SK-N-SH (cell line): ENCODE measurements around the gene FAM131A.

Experiments
- ELF1 ChIP-seq: IDR thresholded peaks from 2 replicates; pipeline ENCODE4 v1.4.0; 2012
- EP300 ChIP-seq, 2 experiments: IDR thresholded peaks; 2 replicates each; pipeline versions ENCODE4 v1.4.0 to v1.6.1; 2012; ENCODE audit warnings: borderline replicate concordance in 1 of 2, low read depth in 1 of 2, low read length in 1 of 2
- GABPA ChIP-seq: IDR thresholded peaks from 2 replicates; pipeline ENCODE4 v1.4.0; 2012; ENCODE audit warnings: low read depth, mild to moderate bottlenecking
- GATA2 ChIP-seq: sonication (generic); formaldehyde crosslinking; IDR thresholded peaks from 2 replicates; pipeline ENCODE4 v1.5.0; 2020; ENCODE audit warnings: mild to moderate bottlenecking, missing genetic modification reagents
- NRF1 ChIP-seq: IDR thresholded peaks from 2 replicates; pipeline ENCODE4 v1.6.1; 2012; ENCODE audit warnings: low read depth, mild to moderate bottlenecking, low read length
- POLR2AphosphoS5 ChIP-seq: IDR thresholded peaks from 2 replicates; pipeline ENCODE4 v1.6.1; 2012; ENCODE audit warnings: low read depth, low read length
- SMC3 ChIP-seq: IDR thresholded peaks from 2 replicates; pipeline ENCODE4 v1.6.1; 2012; ENCODE audit warnings: low read depth, low read length, improper control_type of control experiment
- TF ChIP-seq, protein P1 (sequence below): IDR thresholded peaks from 2 replicates; pipeline ENCODE4; 2012
- TF ChIP-seq, protein P2 (sequence below): fragments of 150-350 bp; IDR thresholded peaks from 2 replicates; pipeline ENCODE4 v1.6.1; 2017; ENCODE audit warnings: antibody characterized with exemption, low read length, low read depth, borderline replicate concordance
- TF ChIP-seq, protein P3 (sequence below): fragments of 200-600 bp; sonication (generic); IDR thresholded peaks from 2 replicates; pipeline ENCODE4 v1.6.1; 2017; ENCODE audit warnings: antibody characterized with exemption, mild to moderate bottlenecking, moderate library complexity
- TF ChIP-seq, protein P4 (sequence below): IDR thresholded peaks from 2 replicates; pipeline ENCODE4 v1.6.1; 2012; ENCODE audit warnings: mild to moderate bottlenecking, low read depth, low read length, moderate library complexity

DNA sequence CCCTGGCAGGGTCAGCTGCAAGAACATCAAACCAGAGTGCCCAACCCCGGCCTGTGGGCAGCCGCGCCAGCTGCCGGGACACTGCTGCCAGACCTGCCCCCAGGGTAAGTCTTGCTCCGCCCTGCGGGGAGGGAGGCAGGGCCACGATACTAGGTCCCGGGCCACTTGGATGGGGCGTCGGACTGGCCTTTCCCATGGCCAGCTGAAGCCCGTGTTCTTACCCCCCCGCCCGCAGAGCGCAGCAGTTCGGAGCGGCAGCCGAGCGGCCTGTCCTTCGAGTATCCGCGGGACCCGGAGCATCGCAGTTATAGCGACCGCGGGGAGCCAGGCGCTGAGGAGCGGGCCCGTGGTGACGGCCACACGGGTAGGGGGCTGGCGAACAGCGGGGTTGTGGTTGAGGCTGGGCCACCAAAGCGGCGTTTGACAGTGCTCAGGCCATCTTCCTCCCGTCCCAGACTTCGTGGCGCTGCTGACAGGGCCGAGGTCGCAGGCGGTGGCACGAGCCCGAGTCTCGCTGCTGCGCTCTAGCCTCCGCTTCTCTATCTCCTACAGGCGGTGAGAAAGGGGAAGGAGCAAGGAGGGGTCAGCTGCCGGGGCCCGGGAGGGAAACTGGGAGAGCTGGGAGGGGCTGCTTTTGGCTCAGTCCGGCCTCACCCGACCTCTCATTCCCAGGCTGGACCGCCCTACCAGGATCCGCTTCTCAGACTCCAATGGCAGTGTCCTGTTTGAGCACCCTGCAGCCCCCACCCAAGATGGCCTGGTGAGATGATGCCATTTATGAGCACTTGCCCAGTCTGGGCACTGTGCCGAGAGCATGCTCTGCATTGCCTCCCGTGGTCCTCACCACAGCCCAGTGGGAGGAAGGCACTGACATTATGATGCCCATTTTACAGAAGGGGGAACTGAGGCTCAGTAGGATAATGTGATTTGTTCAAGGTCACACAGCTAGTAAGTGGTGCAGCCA, 44.1 kb downstream of the FAM131A start:
- TF ChIP-seq EP300 (IDR thresholded peaks at IDR 0.05; ENCODE audit: borderline replicate concordance in 1 of 2, low read depth in 1 of 2, low read length in 1 of 2) (no peak), NRF1 (no peak), ELF1 (no peak), POLR2AphosphoS5 (no peak), SMC3 (no peak), GABPA (no peak), GATA2 (CRISPR knock-in tag) (no peak)
- TF ChIP-seq, protein P1, sequence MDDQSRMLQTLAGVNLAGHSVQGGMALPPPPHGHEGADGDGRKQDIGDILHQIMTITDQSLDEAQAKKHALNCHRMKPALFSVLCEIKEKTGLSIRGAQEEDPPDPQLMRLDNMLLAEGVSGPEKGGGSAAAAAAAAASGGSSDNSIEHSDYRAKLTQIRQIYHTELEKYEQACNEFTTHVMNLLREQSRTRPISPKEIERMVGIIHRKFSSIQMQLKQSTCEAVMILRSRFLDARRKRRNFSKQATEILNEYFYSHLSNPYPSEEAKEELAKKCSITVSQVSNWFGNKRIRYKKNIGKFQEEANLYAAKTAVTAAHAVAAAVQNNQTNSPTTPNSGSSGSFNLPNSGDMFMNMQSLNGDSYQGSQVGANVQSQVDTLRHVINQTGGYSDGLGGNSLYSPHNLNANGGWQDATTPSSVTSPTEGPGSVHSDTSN, result no peak
- TF ChIP-seq, protein P2, sequence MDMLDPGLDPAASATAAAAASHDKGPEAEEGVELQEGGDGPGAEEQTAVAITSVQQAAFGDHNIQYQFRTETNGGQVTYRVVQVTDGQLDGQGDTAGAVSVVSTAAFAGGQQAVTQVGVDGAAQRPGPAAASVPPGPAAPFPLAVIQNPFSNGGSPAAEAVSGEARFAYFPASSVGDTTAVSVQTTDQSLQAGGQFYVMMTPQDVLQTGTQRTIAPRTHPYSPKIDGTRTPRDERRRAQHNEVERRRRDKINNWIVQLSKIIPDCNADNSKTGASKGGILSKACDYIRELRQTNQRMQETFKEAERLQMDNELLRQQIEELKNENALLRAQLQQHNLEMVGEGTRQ, result no peak
- TF ChIP-seq, protein P3, sequence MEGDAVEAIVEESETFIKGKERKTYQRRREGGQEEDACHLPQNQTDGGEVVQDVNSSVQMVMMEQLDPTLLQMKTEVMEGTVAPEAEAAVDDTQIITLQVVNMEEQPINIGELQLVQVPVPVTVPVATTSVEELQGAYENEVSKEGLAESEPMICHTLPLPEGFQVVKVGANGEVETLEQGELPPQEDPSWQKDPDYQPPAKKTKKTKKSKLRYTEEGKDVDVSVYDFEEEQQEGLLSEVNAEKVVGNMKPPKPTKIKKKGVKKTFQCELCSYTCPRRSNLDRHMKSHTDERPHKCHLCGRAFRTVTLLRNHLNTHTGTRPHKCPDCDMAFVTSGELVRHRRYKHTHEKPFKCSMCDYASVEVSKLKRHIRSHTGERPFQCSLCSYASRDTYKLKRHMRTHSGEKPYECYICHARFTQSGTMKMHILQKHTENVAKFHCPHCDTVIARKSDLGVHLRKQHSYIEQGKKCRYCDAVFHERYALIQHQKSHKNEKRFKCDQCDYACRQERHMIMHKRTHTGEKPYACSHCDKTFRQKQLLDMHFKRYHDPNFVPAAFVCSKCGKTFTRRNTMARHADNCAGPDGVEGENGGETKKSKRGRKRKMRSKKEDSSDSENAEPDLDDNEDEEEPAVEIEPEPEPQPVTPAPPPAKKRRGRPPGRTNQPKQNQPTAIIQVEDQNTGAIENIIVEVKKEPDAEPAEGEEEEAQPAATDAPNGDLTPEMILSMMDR, result no peak
- TF ChIP-seq, protein P4, sequence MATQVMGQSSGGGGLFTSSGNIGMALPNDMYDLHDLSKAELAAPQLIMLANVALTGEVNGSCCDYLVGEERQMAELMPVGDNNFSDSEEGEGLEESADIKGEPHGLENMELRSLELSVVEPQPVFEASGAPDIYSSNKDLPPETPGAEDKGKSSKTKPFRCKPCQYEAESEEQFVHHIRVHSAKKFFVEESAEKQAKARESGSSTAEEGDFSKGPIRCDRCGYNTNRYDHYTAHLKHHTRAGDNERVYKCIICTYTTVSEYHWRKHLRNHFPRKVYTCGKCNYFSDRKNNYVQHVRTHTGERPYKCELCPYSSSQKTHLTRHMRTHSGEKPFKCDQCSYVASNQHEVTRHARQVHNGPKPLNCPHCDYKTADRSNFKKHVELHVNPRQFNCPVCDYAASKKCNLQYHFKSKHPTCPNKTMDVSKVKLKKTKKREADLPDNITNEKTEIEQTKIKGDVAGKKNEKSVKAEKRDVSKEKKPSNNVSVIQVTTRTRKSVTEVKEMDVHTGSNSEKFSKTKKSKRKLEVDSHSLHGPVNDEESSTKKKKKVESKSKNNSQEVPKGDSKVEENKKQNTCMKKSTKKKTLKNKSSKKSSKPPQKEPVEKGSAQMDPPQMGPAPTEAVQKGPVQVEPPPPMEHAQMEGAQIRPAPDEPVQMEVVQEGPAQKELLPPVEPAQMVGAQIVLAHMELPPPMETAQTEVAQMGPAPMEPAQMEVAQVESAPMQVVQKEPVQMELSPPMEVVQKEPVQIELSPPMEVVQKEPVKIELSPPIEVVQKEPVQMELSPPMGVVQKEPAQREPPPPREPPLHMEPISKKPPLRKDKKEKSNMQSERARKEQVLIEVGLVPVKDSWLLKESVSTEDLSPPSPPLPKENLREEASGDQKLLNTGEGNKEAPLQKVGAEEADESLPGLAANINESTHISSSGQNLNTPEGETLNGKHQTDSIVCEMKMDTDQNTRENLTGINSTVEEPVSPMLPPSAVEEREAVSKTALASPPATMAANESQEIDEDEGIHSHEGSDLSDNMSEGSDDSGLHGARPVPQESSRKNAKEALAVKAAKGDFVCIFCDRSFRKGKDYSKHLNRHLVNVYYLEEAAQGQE, result no peak
